Upper lobe of left lung (tissue), 6 donors: ENCODE data around the gene PDLIM1. TPM values are rescaled to one million over a fixed set of nuclear protein-coding genes. Genes with fewer than 3 reads are reported as not detected.

Experiments used
- ATAC-seq, 2 donors: fragments of 200-7000 bp; cut with Tn5 transposase; one replicate each; pipeline ENCODE4 v1.9.1; 2022; ENCODE audit warnings: mild to moderate bottlenecking in 2 of 2, moderate library complexity in 2 of 2; ENCODE audit not compliant: low FRiP score in 2 of 2
- DNase-seq, 2 donors: peaks; one replicate each; pipeline ENCODE4 v3.0.0-alpha.2; 2019 to 2020
- H3K27ac ChIP-seq, 4 donors: fragments of 200-600 bp; sonication (generic); one replicate each; pipeline ENCODE4 v1.5.1; 2016 to 2019
- H3K27me3 ChIP-seq, 4 donors: fragments of 200-600 bp; sonication (generic); one replicate each; pipeline ENCODE4 v1.5.1; 2017 to 2019
- H3K36me3 ChIP-seq, 4 donors: fragments of 200-600 bp; sonication (generic); one replicate each; pipeline ENCODE4 v1.5.1; 2016 to 2019
- H3K4me1 ChIP-seq, 4 donors: fragments of 200-600 bp; sonication (generic); one replicate each; pipeline ENCODE4 v1.5.1; 2018 to 2019
- H3K4me3 ChIP-seq, 4 donors: fragments of 200-600 bp; sonication (generic); one replicate each; pipeline ENCODE4 v1.5.1; 2017 to 2019; ENCODE audit warnings: mild to moderate bottlenecking in 2 of 4, moderate library complexity in 1 of 4
- H3K9me3 ChIP-seq, 4 donors: fragments of 200-600 bp; sonication (generic); one replicate each; pipeline ENCODE4 v1.5.1; 2018 to 2019
- CTCF ChIP-seq, 6 experiments: fragments of 450-650 bp in 4 of 6; fragments of 200-600 bp in 2 of 6; sonication (generic) in 2 of 6; IDR thresholded peaks; one replicate each; pipeline ENCODE4 v1.5.1; 2016 to 2019; ENCODE audit warnings: antibody characterized with exemption in 6 of 6
- EP300 ChIP-seq, 4 donors: sonication (generic); formaldehyde crosslinking; IDR thresholded peaks; one replicate each; pipeline ENCODE4 v1.5.1; 2017; ENCODE audit warnings: antibody characterized with exemption in 4 of 4, control low read depth in 2 of 4
- POLR2A ChIP-seq, 4 donors: fragments of 450-650 bp; IDR thresholded peaks; one replicate each; pipeline ENCODE4 v1.5.1; 2016 to 2017; ENCODE audit warnings: antibody characterized with exemption in 4 of 4, mild to moderate bottlenecking in 2 of 4
- POLR2AphosphoS5 ChIP-seq, 2 donors: sonication (generic); formaldehyde crosslinking; IDR thresholded peaks; one replicate each; pipeline ENCODE4 v1.5.1; 2017; ENCODE audit warnings: antibody characterized with exemption in 2 of 2
- WGBS, 2 donors: methylation state at CpG; one replicate each; pipeline ENCODE4 v1.1.5; 2017 to 2018; 5-methylcytosine and 5-hydroxymethylcytosine counted together
- total RNA-seq, 6 donors: library from RNA; depleted of rRNA in 4 of 6; stranded (reverse); fragments of >200 nt in 4 of 6; gene quantifications; one replicate each; pipeline versions ENCODE4 v1.1.0 to v1.2.1, GENCODE V29; 2016 to 2021
- donor health status: DM: no; HTN: no; CAD: no; lungs with moderate emphysema.
- donor health status: DM: no; HTN: yes; CAD: no; lungs with severe emphysema.

PDLIM1 gene
- total RNA-seq, 6 donors from 2014 or later, result 78.6 to 239 (median 178) TPM

- 74 to 80% methylated on average over 8 of the region's 8 CpGs for WGBS, 2 donors
- no peak overlapping the region for H3K4me3 ChIP-seq
- peak in 1 of 2 donors; percentile 11 for TF ChIP-seq POLR2AphosphoS5 (IDR thresholded peaks at IDR 0.05)
- no peak for TF ChIP-seq CTCF (IDR thresholded peaks at IDR 0.05)
- H3K9me3 ChIP-seq, result no peaks in the 10 kb centered on the region
- H3K27me3 ChIP-seq, result no peaks in the 10 kb centered on the region
- peaks cover 0 to 2% (median 0%) of the 10 kb centered on the region in 4 donors for H3K36me3 ChIP-seq
- DNase-seq (no peak), ATAC-seq (peak; percentile 17 to 42)
- H3K4me1 ChIP-seq, result peaks cover 55 to 88% (median 76%) of the 10 kb centered on the region in 4 donors
- H3K27ac ChIP-seq, result peak overlapping the region; percentile 81 to 89 (median 84)
These were observed 14.2 kb downstream of the PDLIM1 start for GRCh38 chr10:95276367-95277200.

- H3K4me1 ChIP-seq, result peaks cover 55 to 82% (median 71%) of the 10 kb centered on the region in 4 donors
- ATAC-seq (no peak), DNase-seq (no peak)
- no peaks in the 10 kb centered on the region for H3K27me3 ChIP-seq
- no peaks in the 10 kb centered on the region for H3K9me3 ChIP-seq
- peaks cover 0 to 9% (median 1%) of the 10 kb centered on the region in 4 donors for H3K36me3 ChIP-seq
- peak overlapping the region; percentile 81 to 89 (median 84) for H3K27ac ChIP-seq
- WGBS, 2 donors, result 77 to 92% methylated on average over 1 of the region's 1 CpG
- no peak overlapping the region for H3K4me3 ChIP-seq
- TF ChIP-seq CTCF (IDR thresholded peaks at IDR 0.05) (no peak), POLR2A (IDR thresholded peaks at IDR 0.05) (no peak)
These were observed 15.0 kb downstream of the PDLIM1 start for GRCh38 chr10:95275726-95276366.

- Histone ChIP-seq H3K9me3 (no peaks in the 10 kb centered on the region), H3K27ac (peak overlapping the region; percentile 81 to 89 (median 84)), H3K4me1 (peaks cover 44 to 70% (median 61%) of the 10 kb centered on the region in 4 donors), H3K27me3 (no peaks in the 10 kb centered on the region), H3K4me3 (no peak overlapping the region), H3K36me3 (peaks cover 0 to 28% (median 6%) of the 10 kb centered on the region in 4 donors)
- ATAC-seq, result peak; percentile 66 to 78
- DNase-seq, result peak in 1 of 2 donors; percentile 52
- WGBS, 2 donors, result 50 to 53% methylated on average over 10 to 13 of the region's 13 CpGs
- TF ChIP-seq CTCF (IDR thresholded peaks at IDR 0.05) (no peak), EP300 (IDR thresholded peaks at IDR 0.05) (peak; percentile 49 to 97 (median 75)), POLR2A (IDR thresholded peaks at IDR 0.05) (no peak), POLR2AphosphoS5 (IDR thresholded peaks at IDR 0.05) (peak; percentile 78 to 83)
These were observed 17.1 kb downstream of the PDLIM1 start for GRCh38 chr10:95273393-95274312.

GRCh38 chr10:95268438-95268837, 22.4 kb downstream of the PDLIM1 start:
- Histone ChIP-seq H3K27me3 (no peaks in the 10 kb centered on the region), H3K27ac (peak overlapping the region; percentile 76 to 84 (median 80)), H3K9me3 (no peaks in the 10 kb centered on the region), H3K4me1 (peaks cover 31 to 69% (median 63%) of the 10 kb centered on the region in 4 donors), H3K4me3 (no peak overlapping the region), H3K36me3 (peaks cover 0 to 63% (median 17%) of the 10 kb centered on the region in 4 donors)
- TF ChIP-seq POLR2AphosphoS5 (IDR thresholded peaks at IDR 0.05), result peak; percentile 92 to 99
- peak; percentile 95 to 99 (median 99) for TF ChIP-seq EP300 (IDR thresholded peaks at IDR 0.05)
- TF ChIP-seq CTCF (IDR thresholded peaks at IDR 0.05), result no peak
- TF ChIP-seq POLR2A (IDR thresholded peaks at IDR 0.05), result no peak
- DNase-seq, result peak in 1 of 2 donors; percentile 57
- WGBS, 2 donors, result 40 to 59% methylated on average over 12 of the region's 12 CpGs
- peak; percentile 7 to 64 for ATAC-seq
